Stimulated activated CD8-positive, alpha-beta memory T cell treated with anti-CD3 and anti-CD28 coated beads, Interleukin-4, amount 100 ng/mL, for 1 hour (primary cell): ENCODE data around the gene TAOK3.

Experiments
- DNase-seq, 2 donors: peaks; one replicate each; pipeline ENCODE4 v3.0.0-alpha.2; 2020; ENCODE audit warnings: low read depth in 2 of 2, low spot score in 1 of 2

TAOK3 gene

DNA sequence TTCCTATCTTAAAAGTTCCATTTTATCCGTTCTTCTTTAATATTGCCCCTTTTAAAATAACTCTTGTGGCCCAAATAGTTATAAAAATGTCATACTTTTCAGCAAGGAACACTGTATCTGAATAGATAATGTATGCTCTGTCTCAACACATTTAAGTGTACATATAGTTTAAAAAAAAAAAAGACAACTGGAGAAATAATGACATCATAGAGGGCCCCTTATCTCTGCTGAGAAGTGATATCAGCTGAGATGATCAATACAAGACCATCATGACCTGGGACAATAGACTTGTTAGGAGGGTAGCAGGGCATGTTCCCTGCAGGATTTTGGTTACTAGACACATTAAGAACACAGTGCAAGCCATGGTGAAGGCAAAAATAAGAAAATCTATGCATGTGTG is 159.3 kb downstream of the TAOK3 start:
- no peak for DNase-seq

DNA sequence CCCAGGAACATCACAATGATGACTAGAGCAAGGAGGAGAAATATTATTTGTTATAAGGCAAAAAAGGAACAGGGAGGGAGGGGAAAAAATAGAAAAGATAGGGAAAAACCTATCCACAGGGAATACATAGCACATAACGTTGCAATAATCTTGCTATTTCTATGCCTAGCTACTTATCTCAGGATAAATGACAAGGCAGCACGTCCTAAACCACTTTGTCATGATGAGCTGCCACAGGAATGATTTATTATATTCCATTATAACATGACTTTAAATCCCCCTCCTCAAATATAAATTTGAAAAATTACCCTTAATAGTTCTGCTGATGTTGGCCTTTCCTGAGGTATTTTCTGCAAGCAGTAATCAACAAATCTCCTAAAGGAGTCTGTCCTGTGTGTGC is 160.1 kb downstream of the TAOK3 start:
- no peak for DNase-seq

DNA sequence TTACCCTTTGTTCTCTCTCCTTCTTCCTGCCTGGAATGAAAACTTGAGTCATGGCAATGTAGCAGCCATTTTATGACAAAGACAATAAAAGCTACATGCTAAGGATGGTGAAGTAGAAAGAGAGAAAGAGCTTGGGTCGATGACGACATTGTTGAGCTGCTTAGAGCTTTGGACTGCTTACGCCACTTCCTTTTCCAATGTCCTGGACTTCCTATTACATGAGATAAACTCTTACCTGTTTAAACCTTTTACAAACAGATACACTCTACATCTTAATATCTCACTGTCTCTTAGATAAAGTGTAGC is 166.6 kb downstream of the TAOK3 start:
- DNase-seq, result no peak

DNA sequence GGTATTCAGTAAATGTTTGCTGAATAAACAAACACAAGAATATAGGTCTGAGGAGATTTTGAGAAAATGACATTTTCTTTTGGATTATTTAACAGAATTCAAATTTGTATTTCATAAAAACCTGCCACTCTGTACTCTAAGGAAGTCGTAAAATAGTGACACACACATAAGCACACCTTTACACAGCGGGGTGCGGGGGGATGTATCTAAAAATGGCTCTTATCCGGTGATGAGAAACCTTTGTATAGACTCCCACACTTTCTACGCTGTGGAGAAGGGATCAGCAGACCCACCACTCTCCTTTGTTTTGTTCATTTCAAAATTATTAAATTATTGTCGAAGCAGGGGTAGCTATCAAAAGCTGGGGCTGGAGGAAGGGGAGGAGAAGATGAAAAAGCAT is 178.7 kb downstream of the TAOK3 start:
- no peak for DNase-seq

DNA sequence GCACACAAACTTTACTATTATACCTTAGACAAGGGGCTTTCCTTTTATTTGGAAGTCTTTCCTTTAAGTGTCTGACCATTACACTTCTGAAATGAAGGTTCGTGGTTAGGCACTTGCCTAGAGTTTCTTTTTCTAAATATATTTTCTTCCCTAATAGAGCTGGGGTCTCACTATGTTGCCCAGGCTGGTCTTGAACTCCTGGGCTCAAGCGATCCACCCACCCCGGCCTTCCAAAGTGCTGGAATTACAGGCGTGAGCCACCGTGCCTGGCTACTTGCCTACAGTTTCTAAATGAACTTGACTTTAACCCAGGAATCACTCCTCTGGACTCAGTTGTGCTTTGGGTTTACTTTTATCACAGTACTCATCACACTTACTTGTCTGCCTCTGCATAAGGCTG is 179.2 kb downstream of the TAOK3 start:
- no peak for DNase-seq

DNA sequence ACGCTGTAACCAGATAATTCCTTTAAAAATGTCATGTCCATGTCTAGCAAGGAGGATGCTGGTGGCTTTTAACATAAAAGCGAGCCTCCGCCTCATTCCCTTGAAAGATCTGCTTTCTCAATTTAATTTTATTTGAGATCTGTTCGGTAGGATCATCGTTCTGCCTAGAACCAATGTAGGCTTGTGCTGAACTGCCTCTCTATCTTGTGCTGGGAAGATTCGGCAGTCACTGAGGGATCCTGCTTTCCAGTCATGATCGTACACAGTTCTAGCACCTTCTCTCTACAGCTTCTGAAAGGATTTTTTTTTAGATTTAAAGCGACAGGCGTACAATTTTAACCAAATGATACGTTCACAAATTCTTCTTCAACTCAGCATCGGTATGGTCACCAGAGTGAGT is 182.4 kb downstream of the TAOK3 start:
- no peak for DNase-seq

DNA sequence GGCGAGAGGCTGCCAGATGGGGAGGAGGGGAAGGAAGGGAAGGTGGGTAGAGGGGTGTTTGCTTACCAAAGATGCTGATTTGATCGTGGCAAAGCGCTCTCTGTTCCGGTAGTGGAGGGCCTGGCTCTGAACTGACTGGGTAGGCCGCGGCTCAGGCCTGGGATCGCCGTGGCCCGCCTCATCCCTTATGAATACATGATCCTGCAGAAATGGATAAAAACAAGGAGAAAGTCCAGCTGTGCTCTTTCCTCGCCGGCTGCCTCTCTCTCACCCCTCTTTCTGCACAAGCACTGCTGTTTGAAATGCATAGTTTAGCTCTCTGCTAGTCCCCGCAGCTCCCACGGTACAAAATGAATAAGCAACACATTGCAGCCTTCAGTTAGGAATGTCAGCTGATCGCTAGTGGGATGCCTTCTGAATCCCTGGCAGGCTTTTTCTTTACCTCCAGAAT is 182.9 kb downstream of the TAOK3 start:
- DNase-seq, result no peak

DNA sequence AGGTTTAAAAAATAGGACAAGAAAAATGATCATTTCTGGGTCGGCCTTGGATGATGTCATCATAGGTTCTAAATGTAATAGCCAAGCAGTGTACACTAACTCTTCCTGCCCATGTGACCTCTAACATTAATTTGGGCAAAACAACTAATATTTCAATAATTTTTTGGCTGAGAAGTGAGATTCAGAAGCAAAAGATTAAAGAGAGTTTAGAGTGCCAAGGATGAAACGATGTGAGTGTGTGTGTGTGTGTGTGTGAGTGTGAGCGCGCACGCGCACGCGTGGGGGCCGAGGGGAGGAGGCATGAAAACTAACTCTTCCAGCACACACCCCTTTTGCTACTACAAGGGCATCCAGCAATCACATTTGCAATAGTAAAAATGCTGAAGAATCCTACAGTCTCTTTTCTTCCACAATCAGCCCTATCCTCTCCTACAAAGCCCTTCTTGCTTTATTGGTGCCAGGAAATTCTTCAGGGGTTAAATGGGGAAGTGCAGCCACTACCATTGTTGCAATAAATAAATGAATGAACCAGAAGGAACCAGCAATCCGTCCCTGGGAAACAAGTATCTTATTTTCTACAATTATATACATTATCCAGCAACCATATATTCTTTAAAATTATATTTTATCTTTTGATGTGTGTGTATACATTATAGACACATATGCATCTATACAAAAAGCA is 183.9 kb downstream of the TAOK3 start:
- no peak for DNase-seq

DNA sequence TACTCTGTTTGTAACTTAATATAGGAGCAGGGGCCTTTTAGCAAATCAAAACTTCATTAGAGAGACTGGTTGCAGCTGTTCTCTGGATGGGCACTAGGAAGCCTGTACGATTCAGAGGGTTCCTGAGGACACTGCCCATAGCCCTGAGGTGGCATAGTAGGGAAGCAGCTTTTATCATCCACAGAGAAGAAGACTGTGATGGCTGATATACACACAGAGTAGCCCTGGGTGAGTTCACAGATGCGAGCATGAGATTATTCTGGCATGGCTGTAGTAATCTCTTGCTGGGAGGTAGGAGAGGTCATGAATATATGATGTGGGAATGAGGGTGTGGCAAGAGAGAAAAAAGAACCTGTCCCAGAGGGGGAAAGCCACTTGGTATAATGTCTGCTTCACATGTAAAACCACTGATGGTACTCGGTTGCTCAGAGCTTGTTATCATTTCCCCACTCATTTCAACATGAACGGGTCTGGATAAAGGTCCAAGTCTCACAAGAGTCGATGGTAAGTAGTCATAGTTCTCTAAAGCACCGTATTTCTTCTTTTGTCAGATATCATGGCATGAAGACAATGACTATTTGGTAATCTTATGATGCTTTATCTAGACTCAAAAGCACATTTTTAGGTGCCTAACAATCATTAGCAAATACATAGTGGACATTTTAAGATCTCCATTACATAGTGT is 184.8 kb downstream of the TAOK3 start:
- DNase-seq, result no peak

DNA sequence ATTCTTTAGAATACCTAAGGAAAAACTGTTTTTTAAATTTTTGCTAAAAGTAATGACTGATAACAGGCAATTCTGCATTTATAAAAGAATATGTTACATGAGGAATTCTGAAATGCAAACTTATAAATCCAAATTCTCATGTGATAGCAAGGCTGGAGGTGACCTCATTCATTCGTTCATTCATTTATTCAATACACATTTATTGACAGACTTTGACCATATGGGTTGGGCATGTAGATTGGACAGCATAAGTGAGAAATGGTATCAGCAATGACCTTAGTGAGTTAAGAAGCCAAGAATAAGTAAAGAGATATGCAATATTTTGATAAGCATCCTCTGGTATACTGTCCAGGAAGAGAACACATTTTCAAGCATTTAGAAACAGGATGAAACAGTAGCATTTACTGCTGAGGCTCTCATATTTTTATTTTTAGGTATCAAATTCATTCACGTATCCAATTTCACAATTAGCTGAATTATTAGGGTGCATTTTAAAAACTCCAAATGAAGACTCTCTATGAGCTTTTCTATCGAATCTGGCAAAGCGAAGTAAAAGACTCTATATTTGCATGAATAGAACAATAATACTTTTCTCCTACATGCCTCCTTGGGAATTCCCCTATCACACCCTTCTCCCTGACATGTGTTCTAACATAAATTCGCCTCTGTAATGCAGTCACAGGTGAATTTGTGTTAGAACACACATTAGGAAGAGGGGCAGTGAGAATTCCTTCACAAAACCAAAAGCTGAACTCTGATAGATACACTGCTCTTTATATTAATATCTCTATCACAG is 186.9 kb downstream of the TAOK3 start:
- no peak for DNase-seq

DNA sequence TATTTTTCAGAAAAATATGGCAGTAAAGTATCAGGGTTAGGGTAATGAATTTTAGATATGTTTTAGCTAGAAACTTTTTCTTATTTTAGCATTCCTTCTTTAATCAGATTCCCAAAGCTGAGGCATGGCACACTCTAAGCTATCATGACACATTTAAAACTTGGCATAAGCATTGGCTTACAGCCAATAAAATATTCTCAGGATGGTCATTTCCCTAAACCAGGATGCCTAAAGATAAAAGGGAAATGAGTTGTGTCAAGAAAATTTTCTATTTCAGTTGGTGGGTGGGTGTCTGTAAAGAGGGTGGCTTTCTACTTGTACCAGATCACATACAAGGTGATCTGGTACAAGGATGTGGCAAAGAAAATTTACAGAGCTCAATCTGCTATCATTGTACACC is 189.0 kb downstream of the TAOK3 start:
- DNase-seq, result no peak

DNA sequence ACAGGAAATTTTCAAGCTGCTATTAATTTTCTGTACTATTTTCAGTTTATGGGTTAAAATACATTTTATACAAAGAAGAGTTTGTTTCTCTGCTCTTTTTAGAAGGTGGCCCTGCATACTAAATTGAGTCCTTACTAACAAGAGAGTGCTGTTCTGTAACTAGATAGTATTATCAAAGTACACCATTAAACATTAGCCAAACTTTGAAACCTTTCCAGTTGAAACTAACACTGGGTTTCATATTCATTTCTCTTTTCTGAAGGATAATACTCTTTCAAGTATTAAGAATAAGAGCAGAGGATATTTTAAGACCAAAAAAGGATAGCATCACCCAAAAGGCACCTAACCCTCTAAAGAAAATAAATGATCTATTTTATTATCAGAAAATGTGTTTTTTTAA is 189.6 kb downstream of the TAOK3 start:
- DNase-seq, result no peak

DNA sequence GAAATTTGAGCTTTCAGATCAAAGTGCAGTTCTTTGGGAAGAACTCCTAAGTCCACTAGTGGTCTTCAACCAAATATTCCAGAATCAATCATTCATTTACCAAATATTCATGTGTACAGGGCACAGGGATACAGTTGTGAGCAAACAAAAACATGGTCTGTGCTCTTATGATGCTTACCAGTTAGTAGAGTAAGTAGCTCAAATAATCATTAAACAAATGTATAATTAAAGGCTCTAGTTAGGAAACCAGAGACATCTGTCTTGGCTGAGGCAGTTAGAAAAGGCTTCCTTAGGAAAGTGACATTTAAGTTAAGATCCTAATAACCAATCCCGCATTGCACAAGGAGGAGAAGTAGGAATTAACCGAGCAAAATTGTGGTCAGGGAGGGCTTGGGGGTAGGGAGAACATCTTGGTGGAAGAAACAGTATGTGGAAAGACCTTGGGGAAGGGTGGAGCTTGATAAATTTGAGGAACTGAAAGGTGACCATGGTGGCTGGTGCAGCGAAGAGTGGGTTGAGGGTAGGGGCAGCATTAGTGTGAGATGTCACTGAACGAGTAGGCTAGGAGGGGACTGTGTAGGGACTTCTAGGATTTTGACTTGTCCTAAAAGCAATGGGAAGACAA is 196.8 kb downstream of the TAOK3 start:
- no peak for DNase-seq

DNA sequence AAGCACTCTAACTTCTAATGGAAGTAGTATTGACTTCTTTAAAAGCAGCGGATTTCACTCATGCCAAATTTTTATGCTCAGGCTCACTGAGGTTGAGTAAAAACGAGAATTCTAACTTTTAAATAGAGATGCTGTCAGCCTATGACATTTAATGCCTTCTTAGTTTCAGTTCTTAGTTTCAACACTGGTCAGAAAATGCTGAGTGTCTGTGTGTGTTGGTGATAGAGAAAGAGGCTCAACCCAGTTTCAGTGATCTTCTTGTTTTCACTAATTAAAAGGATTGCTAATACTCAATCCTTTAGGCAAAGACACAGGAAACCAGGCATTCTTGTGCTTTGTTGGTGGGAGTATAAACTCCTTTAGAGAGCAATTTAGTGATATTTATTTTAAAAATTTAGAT is 205.8 kb downstream of the TAOK3 start:
- no peak for DNase-seq

DNA sequence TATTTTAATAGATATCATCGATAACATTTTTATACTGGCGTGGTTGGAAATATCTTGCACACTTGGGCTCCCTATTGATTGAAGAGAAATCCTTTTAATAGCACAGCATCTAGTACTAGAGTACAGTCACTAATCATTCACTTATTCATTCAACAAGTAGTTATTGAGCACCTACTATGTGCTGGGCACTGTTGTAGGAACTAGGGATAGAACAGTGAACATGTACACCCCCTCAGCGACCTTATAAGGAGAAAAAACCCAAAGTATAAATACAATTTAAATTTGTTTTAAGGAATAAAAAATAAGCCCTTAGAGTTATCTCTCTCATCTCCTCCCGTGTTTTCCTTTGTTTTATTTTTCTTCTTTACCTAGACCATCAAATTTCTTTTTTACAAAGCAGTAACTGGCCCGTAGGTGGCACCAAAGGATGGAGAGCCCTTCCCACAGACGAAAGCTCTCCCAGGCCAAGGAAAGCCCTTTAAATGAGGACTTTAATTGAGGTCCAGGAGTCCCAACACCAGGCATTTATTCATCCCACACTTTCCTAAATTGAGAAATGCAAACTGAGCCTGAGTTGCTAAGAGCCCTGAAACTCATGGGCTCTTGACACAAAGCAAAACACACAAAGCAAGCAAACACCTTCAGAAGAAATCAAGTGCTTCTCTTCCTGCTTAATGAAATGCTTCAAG is 207.8 kb downstream of the TAOK3 start:
- DNase-seq, result no peak

DNA sequence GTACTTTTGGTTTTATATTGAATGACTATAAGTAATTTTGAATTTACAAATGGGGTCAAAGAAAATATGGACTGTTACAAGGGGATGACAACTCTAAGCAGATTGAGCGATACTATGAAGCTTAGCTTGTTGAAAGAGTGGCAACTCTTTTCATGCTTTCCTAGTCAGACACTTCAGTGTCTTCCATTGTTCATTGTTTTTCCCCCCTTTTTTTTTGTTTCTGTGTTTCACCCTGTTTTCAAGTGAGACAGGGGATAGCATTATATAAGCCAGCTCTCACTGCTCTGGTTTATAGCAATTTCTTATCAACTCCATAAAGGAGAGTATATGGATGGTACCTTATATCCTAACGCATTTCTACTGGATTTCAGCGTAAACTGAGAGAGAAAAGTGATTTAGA is 212.2 kb downstream of the TAOK3 start:
- DNase-seq, result no peak

DNA sequence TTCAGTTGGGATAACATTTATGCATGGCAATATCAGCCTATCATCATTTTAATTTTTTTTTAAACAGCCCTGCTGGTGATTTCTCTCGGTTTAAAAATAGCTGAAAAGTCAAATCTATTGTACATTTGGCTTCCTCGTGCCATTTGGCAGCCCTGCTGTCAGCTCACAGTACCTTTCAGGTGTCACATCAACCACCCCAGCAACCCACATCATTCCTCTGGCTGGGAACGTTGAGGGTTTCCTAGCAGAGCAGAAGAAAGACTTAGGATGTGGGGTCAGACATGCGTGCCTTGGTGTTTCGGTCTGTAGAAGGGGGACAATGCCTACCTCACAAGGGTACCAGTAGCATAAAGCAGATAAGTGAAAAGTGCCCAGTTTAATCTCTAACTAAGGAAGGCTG is 221.0 kb downstream of the TAOK3 start:
- DNase-seq, result no peak

DNA sequence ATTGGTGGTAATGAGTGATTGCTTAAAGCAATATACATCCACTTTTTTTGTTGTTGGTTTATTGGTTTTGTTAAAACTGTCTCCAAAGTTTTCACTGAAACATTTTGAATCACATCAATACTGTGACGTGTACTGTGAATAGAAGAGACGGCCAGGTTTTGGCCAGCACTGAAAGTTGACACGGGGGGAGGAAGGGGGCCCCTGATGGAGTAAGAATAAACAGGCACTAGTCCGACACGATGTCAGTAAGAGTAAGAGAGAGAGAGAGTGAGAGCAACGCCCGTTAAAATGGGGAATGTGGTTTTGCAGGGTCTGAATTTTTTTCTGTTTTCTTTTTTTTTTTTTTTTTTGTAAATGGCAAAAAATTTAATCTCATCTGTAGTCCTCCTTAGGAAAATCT is 222.1 kb downstream of the TAOK3 start:
- no peak for DNase-seq

DNA sequence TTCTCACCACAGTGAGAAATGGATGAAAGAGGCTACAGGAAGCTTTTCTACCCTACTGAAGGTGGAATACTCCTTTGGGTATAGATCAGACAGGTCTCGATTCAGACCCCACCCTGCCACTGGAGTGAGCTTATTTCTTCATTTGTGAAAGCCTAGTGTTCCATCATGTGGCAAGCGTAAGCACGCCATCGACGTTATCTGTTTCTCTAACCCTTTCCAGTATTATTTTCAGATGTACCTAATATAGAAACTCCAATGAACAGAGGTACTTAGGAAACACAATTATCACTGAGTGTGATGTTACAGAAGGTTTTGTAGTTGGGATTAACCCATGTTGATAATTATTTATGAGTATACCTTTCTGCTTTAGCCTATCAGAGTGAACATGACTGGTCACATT is 224.4 kb downstream of the TAOK3 start:
- DNase-seq, result no peak

DNA sequence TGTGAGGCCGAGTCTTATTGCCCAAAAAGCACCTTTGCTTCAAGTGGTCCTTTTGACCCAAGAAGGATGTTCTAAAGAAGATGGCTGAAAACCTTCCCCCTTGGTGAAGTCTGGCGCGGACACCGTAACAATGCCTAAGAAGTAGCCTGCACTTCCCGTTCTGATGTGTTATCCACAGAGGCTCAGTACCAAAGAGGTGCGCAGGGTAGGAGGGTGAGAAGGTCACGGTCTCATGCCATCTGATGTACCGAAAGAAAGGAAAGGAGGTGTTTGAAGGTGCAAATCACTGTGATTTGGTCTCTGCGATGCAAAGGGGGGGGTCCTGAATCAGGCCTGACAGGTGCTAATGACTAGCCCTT is 226.9 kb downstream of the TAOK3 start:
- no peak for DNase-seq

DNA sequence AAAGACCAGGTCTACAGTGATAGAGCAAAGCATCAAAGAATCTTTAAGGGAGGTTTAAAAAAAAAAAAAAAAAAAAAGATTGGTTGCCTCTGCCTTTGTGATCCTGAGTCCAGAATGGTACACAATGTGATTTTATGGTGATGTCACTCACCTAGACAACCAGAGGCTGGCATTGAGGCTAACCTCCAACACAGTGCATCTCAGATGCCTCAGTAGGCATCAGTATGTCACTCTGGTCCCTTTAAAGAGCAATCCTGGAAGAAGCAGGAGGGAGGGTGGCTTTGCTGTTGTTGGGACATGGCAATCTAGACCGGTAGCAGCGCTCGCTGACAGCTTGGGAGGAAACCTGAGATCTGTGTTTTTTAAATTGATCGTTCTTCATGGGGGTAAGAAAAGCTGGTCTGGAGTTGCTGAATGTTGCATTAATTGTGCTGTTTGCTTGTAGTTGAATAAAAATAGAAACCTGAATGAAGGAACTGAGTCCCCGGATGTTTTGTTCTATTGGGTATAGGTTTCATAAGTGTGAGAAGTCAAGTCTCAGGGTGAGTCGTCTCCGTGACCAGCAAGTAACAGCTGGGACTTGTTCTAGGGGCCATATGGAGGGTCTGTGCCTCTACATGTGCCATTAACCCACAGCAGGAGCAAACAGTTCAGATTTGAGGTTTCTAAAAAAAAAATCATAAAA is 227.5 kb downstream of the TAOK3 start:
- no peak for DNase-seq
